ENCODE measurements around the gene TSGA10IP. TPM values are rescaled to one million over a fixed set of nuclear protein-coding genes. Genes with fewer than 3 reads are reported as not detected.

Gene TSGA10IP
- polyA plus RNA-seq, 1 experiment: not detected

GRCh38 chr11:65987336-65987735, 42.1 kb downstream of the TSGA10IP start:
- no peak for TF ChIP-seq CTCF (IDR thresholded peaks at IDR 0.05; ENCODE audit: insufficient read depth, low read depth, low read length)
- ChIA-PET CTCF (interaction anchor here (2.1 to 7.6 kb wide), 3 partner anchors 98 to 276 kb away, joined by 10 to 130 read pairs (median 87); partner anchors contain the start of genes CCDC85B, FIBP and KAT5), POLR2A (no interaction called here)
- H3K36me3 ChIP-seq (ENCODE audit: control insufficient read depth, insufficient read depth, low read length): no peaks in the 10 kb centered on the region
- H3K27me3 ChIP-seq (ENCODE audit: control insufficient read depth, insufficient read depth, low read length): no peaks in the 10 kb centered on the region
- no peak overlapping the region for H3K4me3 ChIP-seq (ENCODE audit: low read depth, low read length)
- DNase-seq (ENCODE audit: low read depth): no peak

- Histone ChIP-seq H3K27me3 (ENCODE audit: control insufficient read depth, insufficient read depth, low read length) (no peaks in the 10 kb centered on the region), H3K4me3 (ENCODE audit: low read depth, low read length) (no peak overlapping the region), H3K36me3 (ENCODE audit: control insufficient read depth, insufficient read depth, low read length) (no peaks in the 10 kb centered on the region)
- peak; percentile 93 for TF ChIP-seq CTCF (IDR thresholded peaks at IDR 0.05; ENCODE audit: insufficient read depth, low read depth, low read length)
- peak; percentile 70 for DNase-seq (ENCODE audit: low read depth)
- POLR2A ChIA-PET: no interaction called here
- CTCF ChIA-PET: interaction anchor here (0.7 to 6.0 kb wide), 22 partner anchors 9 to 283 kb away, joined by 3 to 130 read pairs (median 4); partner anchors contain the start of genes AP5B1, CCDC85B, CFL1 and FIBP
Measured at GRCh38 chr11:65988791-65989592, 43.7 kb downstream of the TSGA10IP start.

GRCh38 chr11:65992056-65992455, 46.8 kb downstream of the TSGA10IP start:
- H3K36me3 ChIP-seq (ENCODE audit: control insufficient read depth, insufficient read depth, low read length): 0 out of 2 replicates have a peak, but pooled peaks cover 1% of the 10 kb centered on the region
- H3K27me3 ChIP-seq (ENCODE audit: control insufficient read depth, insufficient read depth, low read length): no peaks in the 10 kb centered on the region
- no peak overlapping the region for H3K4me3 ChIP-seq (ENCODE audit: low read depth, low read length)
- DNase-seq (ENCODE audit: low read depth): no peak
- no peak for TF ChIP-seq CTCF (IDR thresholded peaks at IDR 0.05; ENCODE audit: insufficient read depth, low read depth, low read length)
- ChIA-PET POLR2A (interaction anchor here (0.6 kb wide), 2 partner anchors 10 to 102 kb away, joined by 5 to 6 read pairs; partner anchors contain the start of genes BANF1, CCDC85B and EIF1AD), CTCF (interaction anchor here (1.2 to 6.0 kb wide), 6 partner anchors 20 to 287 kb away, joined by 4 to 130 read pairs (median 8); partner anchors contain the start of genes CCDC85B, CST6, FIBP and KAT5)

GRCh38 chr11:65997286-65997685, 52.0 kb downstream of the TSGA10IP start:
- ChIA-PET CTCF (no interaction called here), POLR2A (no interaction called here)
- Histone ChIP-seq H3K36me3 (ENCODE audit: control insufficient read depth, insufficient read depth, low read length) (peaks cover 20% of the 10 kb centered on the region), H3K4me3 (ENCODE audit: low read depth, low read length) (no peak overlapping the region), H3K27me3 (ENCODE audit: control insufficient read depth, insufficient read depth, low read length) (no peaks in the 10 kb centered on the region)
- no peak for DNase-seq (ENCODE audit: low read depth)
- no peak for TF ChIP-seq CTCF (IDR thresholded peaks at IDR 0.05; ENCODE audit: insufficient read depth, low read depth, low read length)

GRCh38 chr11:66001942-66002647, 56.8 kb downstream of the TSGA10IP start, which contains the start of the genes BANF1 and EIF1AD:
BANF1 (plus strand) TSS chr11:66002503; CDS start chr11:66003251, 748 bp downstream.
EIF1AD (minus strand) TSS chr11:66002157; CDS start chr11:66000389, 1,768 bp downstream.
- peak within 1 kb of the TSS; percentile 81 for H3K4me3 ChIP-seq (ENCODE audit: low read depth, low read length)
- TF ChIP-seq CTCF (IDR thresholded peaks at IDR 0.05; ENCODE audit: insufficient read depth, low read depth, low read length): no peak
- DNase-seq (ENCODE audit: low read depth): peak; percentile 85
- CTCF ChIA-PET: interaction anchor here (0.7 to 1.4 kb wide), 6 partner anchors 11 to 158 kb away, joined by 3 to 9 read pairs (median 3); no protein-coding TSS in a partner anchor
- POLR2A ChIA-PET: interaction anchor here (0.6 to 0.7 kb wide), 3 partner anchors 10 to 168 kb away, joined by 3 to 5 read pairs (median 4); partner anchors contain the start of gene SNX32
- H3K36me3 ChIP-seq (ENCODE audit: control insufficient read depth, insufficient read depth, low read length): peaks cover 32% of the 10 kb centered on the region
- H3K27me3 ChIP-seq (ENCODE audit: control insufficient read depth, insufficient read depth, low read length): no peaks in the 10 kb centered on the region
